ENCODE data around the gene TP53I11.
A peak's percentile ranks its signal among the peaks of the same experiment; 100 is the strongest.

TP53I11 gene

DNA sequence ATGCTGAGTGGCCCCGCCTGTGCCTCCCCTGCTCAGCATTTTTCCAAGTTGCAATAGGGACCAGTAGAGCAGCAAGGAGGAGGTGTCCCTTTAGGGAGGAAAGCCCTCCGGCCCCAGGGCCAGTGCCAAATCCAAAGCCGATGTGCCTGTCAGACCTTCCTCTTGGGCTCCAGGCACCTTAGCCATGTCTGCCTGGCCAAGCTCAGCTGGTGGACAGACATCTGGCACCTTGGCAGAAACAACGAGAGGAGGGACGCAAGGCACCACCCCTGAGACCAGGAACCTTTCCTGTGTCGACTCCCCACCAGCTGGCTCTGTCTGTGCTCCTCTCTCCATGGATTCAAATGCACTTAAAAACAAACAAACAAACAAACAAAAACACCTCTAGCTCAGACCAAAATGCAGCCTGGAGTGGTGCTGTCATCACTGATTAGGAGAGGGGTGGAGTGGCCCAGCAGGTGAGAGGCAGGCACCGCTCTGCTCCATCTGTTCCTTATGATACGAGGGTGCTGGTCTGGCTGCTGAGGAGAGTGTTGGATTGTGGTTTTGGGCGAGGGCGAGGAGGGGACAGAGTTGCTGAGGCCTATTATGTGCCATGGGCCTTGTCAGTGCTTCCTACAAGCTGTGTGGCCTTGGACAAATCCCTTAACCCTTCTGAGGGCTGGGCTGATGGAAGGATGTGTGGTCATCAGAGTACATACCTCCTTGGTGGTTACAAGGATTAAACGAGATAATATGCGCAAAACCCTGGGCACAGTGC is 46.2 kb downstream of the TP53I11 start:
- no peak overlapping the region for H3K4me3 ChIP-seq (ENCODE audit: control insufficient read depth, low read depth, low read length)
- TF ChIP-seq, protein P1, sequence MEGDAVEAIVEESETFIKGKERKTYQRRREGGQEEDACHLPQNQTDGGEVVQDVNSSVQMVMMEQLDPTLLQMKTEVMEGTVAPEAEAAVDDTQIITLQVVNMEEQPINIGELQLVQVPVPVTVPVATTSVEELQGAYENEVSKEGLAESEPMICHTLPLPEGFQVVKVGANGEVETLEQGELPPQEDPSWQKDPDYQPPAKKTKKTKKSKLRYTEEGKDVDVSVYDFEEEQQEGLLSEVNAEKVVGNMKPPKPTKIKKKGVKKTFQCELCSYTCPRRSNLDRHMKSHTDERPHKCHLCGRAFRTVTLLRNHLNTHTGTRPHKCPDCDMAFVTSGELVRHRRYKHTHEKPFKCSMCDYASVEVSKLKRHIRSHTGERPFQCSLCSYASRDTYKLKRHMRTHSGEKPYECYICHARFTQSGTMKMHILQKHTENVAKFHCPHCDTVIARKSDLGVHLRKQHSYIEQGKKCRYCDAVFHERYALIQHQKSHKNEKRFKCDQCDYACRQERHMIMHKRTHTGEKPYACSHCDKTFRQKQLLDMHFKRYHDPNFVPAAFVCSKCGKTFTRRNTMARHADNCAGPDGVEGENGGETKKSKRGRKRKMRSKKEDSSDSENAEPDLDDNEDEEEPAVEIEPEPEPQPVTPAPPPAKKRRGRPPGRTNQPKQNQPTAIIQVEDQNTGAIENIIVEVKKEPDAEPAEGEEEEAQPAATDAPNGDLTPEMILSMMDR (IDR thresholded peaks at IDR 0.05; ENCODE audit: control insufficient read depth, insufficient read depth, low read depth, low read length, missing control alignments), result no peak
- DNase-seq (ENCODE audit: low read depth), result no peak

DNA sequence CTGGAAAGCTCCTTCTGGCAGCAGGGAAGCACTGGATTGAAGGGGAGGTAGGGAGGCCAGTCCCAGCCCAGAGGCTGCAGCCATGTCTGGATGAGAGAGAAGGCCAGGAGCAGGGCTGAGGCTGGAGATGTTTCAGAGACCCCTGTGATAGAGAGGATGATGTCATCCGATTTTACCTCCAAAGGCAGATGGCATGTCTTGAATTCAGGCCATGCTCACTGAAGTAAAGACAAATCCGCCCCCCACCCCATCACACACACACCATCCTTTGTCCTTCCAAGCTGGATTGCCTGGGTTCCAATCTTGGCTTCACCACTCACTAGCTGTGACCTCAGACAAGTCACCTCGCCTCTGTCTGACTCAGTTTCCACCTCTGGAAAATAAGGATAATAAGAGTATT is 47.2 kb downstream of the TP53I11 start:
- H3K4me3 ChIP-seq (ENCODE audit: control insufficient read depth, low read depth, low read length), result no peak overlapping the region
- TF ChIP-seq, protein P1 (IDR thresholded peaks at IDR 0.05; ENCODE audit: control insufficient read depth, insufficient read depth, low read depth, low read length, missing control alignments), result no peak
- no peak for DNase-seq (ENCODE audit: low read depth)

GRCh38 chr11:44903035-44903434 is 47.6 kb downstream of the TP53I11 start:
- H3K4me3 ChIP-seq (ENCODE audit: control insufficient read depth, low read depth, low read length), result no peak overlapping the region
- DNase-seq (ENCODE audit: low read depth), result no peak
- TF ChIP-seq, protein P1 (IDR thresholded peaks at IDR 0.05; ENCODE audit: control insufficient read depth, insufficient read depth, low read depth, low read length, missing control alignments), result no peak

- DNase-seq (ENCODE audit: low read depth), result no peak
- no peak overlapping the region for H3K4me3 ChIP-seq (ENCODE audit: control insufficient read depth, low read depth, low read length)
- TF ChIP-seq, protein P1 (IDR thresholded peaks at IDR 0.05; ENCODE audit: control insufficient read depth, insufficient read depth, low read depth, low read length, missing control alignments), result no peak
Observed at GRCh38 chr11:44901786-44902185, 48.9 kb downstream of the TP53I11 start.

DNA sequence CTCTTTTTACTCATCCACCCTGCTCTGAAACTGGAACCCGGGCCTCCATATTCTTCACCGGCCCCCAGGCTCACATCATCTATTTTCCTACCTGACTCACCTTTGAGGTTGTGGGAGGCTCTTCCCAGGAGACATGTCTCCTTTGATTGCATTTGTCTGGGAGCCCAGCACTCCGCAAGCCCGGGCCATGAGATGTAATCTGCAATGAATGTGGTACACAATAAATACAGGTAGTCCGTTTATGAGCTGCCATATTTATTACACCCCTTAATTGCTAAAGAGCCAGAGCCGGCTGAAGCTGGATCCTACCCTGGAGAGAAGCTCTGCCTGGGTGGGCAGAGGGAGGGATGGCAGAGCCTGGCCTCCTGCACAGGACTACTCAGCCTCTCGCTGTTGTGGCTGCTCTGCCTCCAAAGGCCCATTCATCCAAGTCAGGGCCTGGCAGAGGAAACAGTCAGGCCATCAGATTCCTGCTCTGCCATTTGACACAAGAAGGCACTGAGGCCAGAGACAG is 49.5 kb downstream of the TP53I11 start:
- TF ChIP-seq, protein P1 (IDR thresholded peaks at IDR 0.05; ENCODE audit: control insufficient read depth, insufficient read depth, low read depth, low read length, missing control alignments), result no peak
- no peak for DNase-seq (ENCODE audit: low read depth)
- H3K4me3 ChIP-seq (ENCODE audit: control insufficient read depth, low read depth, low read length), result no peak overlapping the region

DNA sequence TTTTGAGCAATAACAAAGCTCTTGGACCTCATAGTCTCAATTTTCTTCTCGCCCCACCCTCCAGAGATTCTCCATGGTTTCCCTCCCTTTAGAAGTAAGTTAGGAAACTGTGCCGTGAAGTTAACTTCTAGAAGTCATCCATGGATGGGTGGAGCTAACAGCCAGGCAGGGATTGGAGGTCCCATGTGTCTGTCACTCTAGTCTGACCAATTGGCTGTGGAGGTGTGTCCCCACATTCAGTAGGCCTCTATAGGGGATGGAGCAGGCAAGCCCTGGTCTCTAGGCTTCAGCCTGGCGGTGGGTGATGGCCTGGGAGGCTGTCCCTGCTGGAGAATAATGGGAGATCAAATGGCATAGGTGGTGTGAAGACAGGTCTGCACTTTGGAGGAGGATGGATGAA is 50.7 kb downstream of the TP53I11 start:
- no peak overlapping the region for H3K4me3 ChIP-seq (ENCODE audit: control insufficient read depth, low read depth, low read length)
- peak; percentile 13 for DNase-seq (ENCODE audit: low read depth)
- TF ChIP-seq, protein P1 (IDR thresholded peaks at IDR 0.05; ENCODE audit: control insufficient read depth, insufficient read depth, low read depth, low read length, missing control alignments), result no peak
